K562 (cell line): ENCODE data around the gene MAD1L1.

Experiments
- ARID2 ChIP-seq: fragments of 450-650 bp; IDR thresholded peaks from 2 replicates; pipeline ENCODE4 v1.6.1; 2017; ENCODE audit warnings: antibody characterized with exemption, mild to moderate bottlenecking
- EZH2 ChIP-seq: IDR thresholded peaks from 2 replicates; pipeline ENCODE4 v1.6.1; 2012; ENCODE audit warnings: low read depth, mild to moderate bottlenecking, inconsistent platforms, low read length, borderline replicate concordance
- NFYB ChIP-seq: IDR thresholded peaks from 2 replicates; pipeline ENCODE4 v1.6.1; 2011; ENCODE audit warnings: mild to moderate bottlenecking, moderate library complexity; ENCODE audit not compliant: insufficient read length; ENCODE audit errors: extremely low read depth
- RAD21 ChIP-seq, 2 experiments: fragments of 250-450 bp in 1 of 2; fragments of 450-650 bp in 1 of 2; sonication (Bioruptor Pico) in 1 of 2; formaldehyde crosslinking in 1 of 2; IDR thresholded peaks in 1 of 2; conservative IDR thresholded peaks in 1 of 2; 2 replicates each; pipeline versions ENCODE4 v1.4.0 to v1.8.0; 2020 to 2022; ENCODE audit warnings: mild to moderate bottlenecking in 2 of 2, moderate library complexity in 1 of 2
- SMARCC2 ChIP-seq: fragments of 450-650 bp; IDR thresholded peaks from 2 replicates; pipeline ENCODE4 v1.6.1; 2017; ENCODE audit warnings: antibody characterized with exemption, moderate library complexity, mild to moderate bottlenecking, low read depth
- TEAD4 ChIP-seq, 2 experiments: sonication (generic) in 1 of 2; formaldehyde crosslinking in 1 of 2; IDR thresholded peaks; 2 replicates each; pipeline versions ENCODE4 v1.6.1 to v1.8.0; 2012 to 2022; ENCODE audit warnings: borderline replicate concordance in 1 of 2, inconsistent platforms in 1 of 2, low read length in 1 of 2, mild to moderate bottlenecking in 1 of 2, missing genetic modification reagents in 1 of 2
- XRCC5 ChIP-seq: fragments of 200-400 bp; formaldehyde crosslinking; IDR thresholded peaks from 2 replicates; pipeline ENCODE4 v1.6.1; 2017; ENCODE audit warnings: low read depth, mild to moderate bottlenecking, low read length
- ZNF140 ChIP-seq: fragments of 250-450 bp; sonication (Bioruptor Pico); IDR thresholded peaks from 2 replicates; pipeline ENCODE4 v1.8.0; 2021; ENCODE audit warnings: moderate library complexity, mild to moderate bottlenecking, inconsistent platforms
- TF ChIP-seq, protein P1 (sequence below), 3 experiments: IDR thresholded peaks in 2 of 3; conservative IDR thresholded peaks in 1 of 3; 2 replicates each; pipeline ENCODE4 v1.5.1; 2011 to 2012; ENCODE audit warnings: low read length in 3 of 3, mild to moderate bottlenecking in 3 of 3, control low read depth in 2 of 3, improper control_type of control experiment in 1 of 3, inconsistent platforms in 1 of 3, low read depth in 1 of 3, mixed read lengths in 1 of 3, moderate library complexity in 1 of 3; ENCODE audit not compliant: insufficient read depth in 2 of 3
- TF ChIP-seq, protein P2 (sequence below): sonication (generic); formaldehyde crosslinking; IDR thresholded peaks from 2 replicates; pipeline ENCODE4 v1.8.1; 2023; ENCODE audit warnings: mild to moderate bottlenecking, missing genetic modification reagents
- TF ChIP-seq, protein P3 (sequence below): sonication (generic); formaldehyde crosslinking; IDR thresholded peaks from 2 replicates; pipeline ENCODE4 v1.5.0; 2020; ENCODE audit warnings: missing genetic modification reagents
- TF ChIP-seq, protein P4 (sequence below): fragments of 450-650 bp; formaldehyde crosslinking; IDR thresholded peaks from 2 replicates; pipeline ENCODE4 v1.4.0; 2020; ENCODE audit warnings: mild to moderate bottlenecking, moderate library complexity
- TF ChIP-seq, protein P5 (sequence below): fragments of 450-650 bp; IDR thresholded peaks from 2 replicates; pipeline ENCODE4 v1.6.1; 2017; ENCODE audit warnings: antibody characterized with exemption
- TF ChIP-seq, protein P6 (sequence below), 2 experiments: fragments of 450-650 bp in 1 of 2; sonication (generic) in 1 of 2; formaldehyde crosslinking; conservative IDR thresholded peaks; 2 replicates each; pipeline versions ENCODE4 v1.4.0 to v1.8.1; 2020 to 2022; ENCODE audit warnings: mild to moderate bottlenecking in 1 of 2, missing genetic modification reagents in 1 of 2

DNA sequence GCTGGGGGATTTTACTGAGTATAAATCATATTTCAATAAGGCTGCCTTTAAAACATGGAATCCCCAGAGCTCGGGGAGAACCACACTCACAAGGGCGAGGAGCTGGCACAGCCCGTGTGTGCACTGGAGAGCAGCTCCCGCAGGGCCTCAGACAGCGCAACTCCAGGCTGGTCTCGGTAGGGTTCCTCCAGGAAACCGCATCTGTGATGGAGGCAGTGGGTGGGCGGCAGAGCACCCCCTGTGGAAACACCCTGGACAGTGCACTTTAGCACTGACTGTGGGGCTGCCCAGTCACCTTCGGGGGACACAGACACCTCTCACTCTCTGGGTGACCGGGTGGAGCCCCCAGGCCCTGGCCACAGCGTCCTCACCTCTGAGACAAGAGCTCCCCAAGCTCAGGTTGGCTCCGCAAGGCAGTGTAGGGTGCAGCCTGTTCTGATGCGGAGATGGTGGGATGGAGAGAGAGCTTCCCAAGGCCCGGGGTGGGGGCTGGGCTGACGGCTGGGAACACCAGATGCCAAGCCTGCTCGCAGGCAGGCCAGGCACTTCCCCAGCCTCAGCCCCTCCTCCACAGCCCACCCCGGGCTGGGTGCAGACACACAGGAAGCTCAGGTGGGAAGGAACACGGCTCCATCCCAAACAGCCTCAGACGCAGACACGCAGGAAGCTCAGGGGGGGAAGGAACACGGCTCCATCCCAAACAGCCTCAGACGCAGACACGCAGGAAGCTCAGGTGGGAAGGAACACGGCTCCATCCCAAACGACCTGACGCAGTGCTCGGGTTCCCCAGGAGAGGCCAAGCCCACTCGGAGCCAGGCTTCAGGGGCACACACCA lies 224.4 kb downstream of the MAD1L1 start:
- TF ChIP-seq, protein P1, sequence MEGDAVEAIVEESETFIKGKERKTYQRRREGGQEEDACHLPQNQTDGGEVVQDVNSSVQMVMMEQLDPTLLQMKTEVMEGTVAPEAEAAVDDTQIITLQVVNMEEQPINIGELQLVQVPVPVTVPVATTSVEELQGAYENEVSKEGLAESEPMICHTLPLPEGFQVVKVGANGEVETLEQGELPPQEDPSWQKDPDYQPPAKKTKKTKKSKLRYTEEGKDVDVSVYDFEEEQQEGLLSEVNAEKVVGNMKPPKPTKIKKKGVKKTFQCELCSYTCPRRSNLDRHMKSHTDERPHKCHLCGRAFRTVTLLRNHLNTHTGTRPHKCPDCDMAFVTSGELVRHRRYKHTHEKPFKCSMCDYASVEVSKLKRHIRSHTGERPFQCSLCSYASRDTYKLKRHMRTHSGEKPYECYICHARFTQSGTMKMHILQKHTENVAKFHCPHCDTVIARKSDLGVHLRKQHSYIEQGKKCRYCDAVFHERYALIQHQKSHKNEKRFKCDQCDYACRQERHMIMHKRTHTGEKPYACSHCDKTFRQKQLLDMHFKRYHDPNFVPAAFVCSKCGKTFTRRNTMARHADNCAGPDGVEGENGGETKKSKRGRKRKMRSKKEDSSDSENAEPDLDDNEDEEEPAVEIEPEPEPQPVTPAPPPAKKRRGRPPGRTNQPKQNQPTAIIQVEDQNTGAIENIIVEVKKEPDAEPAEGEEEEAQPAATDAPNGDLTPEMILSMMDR (IDR thresholded peaks at IDR 0.05 in 2 of 3, conservative IDR thresholded peaks at IDR 0.05 in 1 of 3; ENCODE audit: insufficient read depth in 2 of 3, low read depth in 1 of 3, low read length in 3 of 3): no peak
- TF ChIP-seq, protein P2, sequence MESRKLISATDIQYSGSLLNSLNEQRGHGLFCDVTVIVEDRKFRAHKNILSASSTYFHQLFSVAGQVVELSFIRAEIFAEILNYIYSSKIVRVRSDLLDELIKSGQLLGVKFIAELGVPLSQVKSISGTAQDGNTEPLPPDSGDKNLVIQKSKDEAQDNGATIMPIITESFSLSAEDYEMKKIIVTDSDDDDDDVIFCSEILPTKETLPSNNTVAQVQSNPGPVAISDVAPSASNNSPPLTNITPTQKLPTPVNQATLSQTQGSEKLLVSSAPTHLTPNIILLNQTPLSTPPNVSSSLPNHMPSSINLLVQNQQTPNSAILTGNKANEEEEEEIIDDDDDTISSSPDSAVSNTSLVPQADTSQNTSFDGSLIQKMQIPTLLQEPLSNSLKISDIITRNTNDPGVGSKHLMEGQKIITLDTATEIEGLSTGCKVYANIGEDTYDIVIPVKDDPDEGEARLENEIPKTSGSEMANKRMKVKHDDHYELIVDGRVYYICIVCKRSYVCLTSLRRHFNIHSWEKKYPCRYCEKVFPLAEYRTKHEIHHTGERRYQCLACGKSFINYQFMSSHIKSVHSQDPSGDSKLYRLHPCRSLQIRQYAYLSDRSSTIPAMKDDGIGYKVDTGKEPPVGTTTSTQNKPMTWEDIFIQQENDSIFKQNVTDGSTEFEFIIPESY (CRISPR knock-in tag): no peak
- TF ChIP-seq TEAD4 (IDR thresholded peaks at IDR 0.05; ENCODE audit: low read length) (no peak), TEAD4 (CRISPR knock-in tag; IDR thresholded peaks at IDR 0.05; ENCODE audit: borderline replicate concordance) (no peak), RAD21 (CRISPR knock-in tag; conservative IDR thresholded peaks at IDR 0.05 in 1 of 2, IDR thresholded peaks at IDR 0.05 in 1 of 2) (no peak), ARID2 (no peak), EZH2 (no peak), XRCC5 (no peak), NFYB (no peak), ZNF140 (CRISPR knock-in tag) (no peak), SMARCC2 (no peak)
- TF ChIP-seq, protein P3, sequence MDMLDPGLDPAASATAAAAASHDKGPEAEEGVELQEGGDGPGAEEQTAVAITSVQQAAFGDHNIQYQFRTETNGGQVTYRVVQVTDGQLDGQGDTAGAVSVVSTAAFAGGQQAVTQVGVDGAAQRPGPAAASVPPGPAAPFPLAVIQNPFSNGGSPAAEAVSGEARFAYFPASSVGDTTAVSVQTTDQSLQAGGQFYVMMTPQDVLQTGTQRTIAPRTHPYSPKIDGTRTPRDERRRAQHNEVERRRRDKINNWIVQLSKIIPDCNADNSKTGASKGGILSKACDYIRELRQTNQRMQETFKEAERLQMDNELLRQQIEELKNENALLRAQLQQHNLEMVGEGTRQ: no peak
- TF ChIP-seq, protein P4, sequence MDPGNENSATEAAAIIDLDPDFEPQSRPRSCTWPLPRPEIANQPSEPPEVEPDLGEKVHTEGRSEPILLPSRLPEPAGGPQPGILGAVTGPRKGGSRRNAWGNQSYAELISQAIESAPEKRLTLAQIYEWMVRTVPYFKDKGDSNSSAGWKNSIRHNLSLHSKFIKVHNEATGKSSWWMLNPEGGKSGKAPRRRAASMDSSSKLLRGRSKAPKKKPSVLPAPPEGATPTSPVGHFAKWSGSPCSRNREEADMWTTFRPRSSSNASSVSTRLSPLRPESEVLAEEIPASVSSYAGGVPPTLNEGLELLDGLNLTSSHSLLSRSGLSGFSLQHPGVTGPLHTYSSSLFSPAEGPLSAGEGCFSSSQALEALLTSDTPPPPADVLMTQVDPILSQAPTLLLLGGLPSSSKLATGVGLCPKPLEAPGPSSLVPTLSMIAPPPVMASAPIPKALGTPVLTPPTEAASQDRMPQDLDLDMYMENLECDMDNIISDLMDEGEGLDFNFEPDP (CRISPR knock-in tag): no peak
- TF ChIP-seq, protein P5, sequence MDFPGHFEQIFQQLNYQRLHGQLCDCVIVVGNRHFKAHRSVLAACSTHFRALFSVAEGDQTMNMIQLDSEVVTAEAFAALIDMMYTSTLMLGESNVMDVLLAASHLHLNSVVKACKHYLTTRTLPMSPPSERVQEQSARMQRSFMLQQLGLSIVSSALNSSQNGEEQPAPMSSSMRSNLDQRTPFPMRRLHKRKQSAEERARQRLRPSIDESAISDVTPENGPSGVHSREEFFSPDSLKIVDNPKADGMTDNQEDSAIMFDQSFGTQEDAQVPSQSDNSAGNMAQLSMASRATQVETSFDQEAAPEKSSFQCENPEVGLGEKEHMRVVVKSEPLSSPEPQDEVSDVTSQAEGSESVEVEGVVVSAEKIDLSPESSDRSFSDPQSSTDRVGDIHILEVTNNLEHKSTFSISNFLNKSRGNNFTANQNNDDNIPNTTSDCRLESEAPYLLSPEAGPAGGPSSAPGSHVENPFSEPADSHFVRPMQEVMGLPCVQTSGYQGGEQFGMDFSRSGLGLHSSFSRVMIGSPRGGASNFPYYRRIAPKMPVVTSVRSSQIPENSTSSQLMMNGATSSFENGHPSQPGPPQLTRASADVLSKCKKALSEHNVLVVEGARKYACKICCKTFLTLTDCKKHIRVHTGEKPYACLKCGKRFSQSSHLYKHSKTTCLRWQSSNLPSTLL: no peak
- TF ChIP-seq, protein P6, sequence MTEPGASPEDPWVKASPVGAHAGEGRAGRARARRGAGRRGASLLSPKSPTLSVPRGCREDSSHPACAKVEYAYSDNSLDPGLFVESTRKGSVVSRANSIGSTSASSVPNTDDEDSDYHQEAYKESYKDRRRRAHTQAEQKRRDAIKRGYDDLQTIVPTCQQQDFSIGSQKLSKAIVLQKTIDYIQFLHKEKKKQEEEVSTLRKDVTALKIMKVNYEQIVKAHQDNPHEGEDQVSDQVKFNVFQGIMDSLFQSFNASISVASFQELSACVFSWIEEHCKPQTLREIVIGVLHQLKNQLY (CRISPR knock-in tag; conservative IDR thresholded peaks at IDR 0.05): no peak
